Activated CD8-positive, alpha-beta memory T cell treated with anti-CD3 and anti-CD28 coated beads for 48 hours (primary cell): ENCODE measurements around the gene PELI2.
"Not testable (repeated sequence)": the region's sequence is repeated elsewhere in the genome, so short reads cannot be mapped to it uniquely, and the experiment has no call there.

Source experiments
- DNase-seq, 3 experiments: peaks; one replicate each; pipeline ENCODE4 v3.0.0-alpha.2; 2020; ENCODE audit warnings: low read depth in 2 of 3, low spot score in 2 of 3

PELI2 gene

GRCh38 chr14:56142314-56142713, 24.1 kb downstream of the PELI2 start:
- no peak for DNase-seq

GRCh38 chr14:56143025-56143424, 24.8 kb downstream of the PELI2 start:
- no peak for DNase-seq

- no peak for DNase-seq
These were observed 26.0 kb downstream of the PELI2 start for GRCh38 chr14:56144176-56144575.

- DNase-seq: no peak
These were observed 27.1 kb downstream of the PELI2 start for GRCh38 chr14:56145181-56145769.

- no peak for DNase-seq
These were observed 27.8 kb downstream of the PELI2 start for GRCh38 chr14:56145965-56146364.

GRCh38 chr14:56147449-56147848, 29.2 kb downstream of the PELI2 start:
- no peak for DNase-seq

GRCh38 chr14:56147986-56148901, 30.0 kb downstream of the PELI2 start:
- DNase-seq: no peak

GRCh38 chr14:56149151-56149550, 30.9 kb downstream of the PELI2 start:
- no peak for DNase-seq

- no peak for DNase-seq
These were observed 31.8 kb downstream of the PELI2 start for GRCh38 chr14:56149995-56150394.

GRCh38 chr14:56150645-56151345, 32.6 kb downstream of the PELI2 start:
- no peak for DNase-seq

GRCh38 chr14:56152221-56152620, 34.0 kb downstream of the PELI2 start:
- DNase-seq: no peak

- no peak for DNase-seq
These were observed 35.1 kb downstream of the PELI2 start for GRCh38 chr14:56153267-56153666.

GRCh38 chr14:56154321-56154720, 36.1 kb downstream of the PELI2 start:
- no peak for DNase-seq

- DNase-seq: no peak
These were observed 37.9 kb downstream of the PELI2 start for GRCh38 chr14:56156096-56156495.

- no peak for DNase-seq
These were observed 40.9 kb downstream of the PELI2 start for GRCh38 chr14:56159066-56159465.

- DNase-seq: no peak
These were observed 41.9 kb downstream of the PELI2 start for GRCh38 chr14:56160088-56160487.

GRCh38 chr14:56161658-56162057, 43.4 kb downstream of the PELI2 start:
- no peak for DNase-seq

GRCh38 chr14:56162476-56162875, 44.3 kb downstream of the PELI2 start:
- no peak for DNase-seq

GRCh38 chr14:56166579-56166978, 48.4 kb downstream of the PELI2 start:
- DNase-seq: not testable (repeated sequence)

- no peak for DNase-seq
These were observed 49.9 kb downstream of the PELI2 start for GRCh38 chr14:56168007-56168616.

- DNase-seq: no peak
These were observed 51.8 kb downstream of the PELI2 start for GRCh38 chr14:56170028-56170427.
